Left ventricle myocardium inferior (tissue), 1 donor: ENCODE results near the gene EMP2. TPM values are rescaled to one million over a fixed set of nuclear protein-coding genes. Genes with fewer than 3 reads are reported as not detected.

Experiments
- DNase-seq: peaks from one replicate; pipeline ENCODE4 v3.0.0-alpha.2; 2020
- H3K27ac ChIP-seq: fragments of 200-600 bp; replicated peaks from 2 replicates; pipeline ENCODE4 v1.8.0; 2021
- H3K27me3 ChIP-seq: fragments of 200-600 bp; 2 replicates; pipeline ENCODE4 v1.8.0; 2021; ENCODE audit warnings: low read depth
- H3K36me3 ChIP-seq: fragments of 200-600 bp; 2 replicates; pipeline ENCODE4 v1.8.0; 2021
- H3K4me1 ChIP-seq: fragments of 200-600 bp; 2 replicates; pipeline ENCODE4 v1.8.0; 2021
- H3K4me3 ChIP-seq: fragments of 200-600 bp; 2 replicates; pipeline ENCODE4 v1.8.0; 2021; ENCODE audit warnings: mild to moderate bottlenecking, moderate library complexity
- H3K9me3 ChIP-seq: fragments of 200-600 bp; replicated peaks from 2 replicates; pipeline ENCODE4 v1.8.0; 2021
- intact Hi-C: fragments of 100-400 bp; cut with micrococcal nuclease; formaldehyde crosslinking; loops from one replicate; pipeline ENCODE4 v1.11.0; 2022
- total RNA-seq: library from RNA; stranded (reverse); fragmentation: NEBNext Ultra II Directional; extraction: Animal tissue kit (Norgen Biotek cat#: 25700); gene quantifications from one replicate; pipeline ENCODE4 v1.2.1, GENCODE V29; 2021
- TF ChIP-seq, protein P1 (sequence below): fragments of 200-600 bp; IDR thresholded peaks from 2 replicates; pipeline ENCODE4 v1.8.0; 2021; ENCODE audit warnings: antibody characterized with exemption, mild to moderate bottlenecking, borderline replicate concordance
- donor health status: DM: no; HTN: yes; CAD: no; lungs with severe emphysema.

Gene EMP2
- total RNA-seq, 1 donor from 2014 or later: 60.5 TPM

DNA sequence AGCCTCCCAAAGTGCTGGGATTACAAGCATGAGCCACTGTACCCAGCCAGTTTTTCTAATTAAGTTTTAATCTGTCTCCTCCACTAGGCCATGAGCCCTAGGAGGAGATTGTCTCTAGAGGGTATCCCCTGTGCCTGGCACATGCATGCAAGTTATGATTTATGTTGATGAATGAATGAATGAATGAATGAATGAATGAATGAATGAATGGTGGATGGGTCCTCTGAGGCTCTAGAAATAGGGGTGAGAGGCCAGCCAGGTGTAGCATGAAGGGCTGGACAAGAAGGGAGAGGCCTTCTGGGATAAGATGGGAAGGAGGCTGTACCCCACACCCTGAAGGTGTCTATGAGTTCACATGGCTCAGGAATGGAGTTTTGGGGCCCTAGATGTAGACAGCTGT, 48.8 kb downstream of the EMP2 start:
- no peaks in the 10 kb centered on the region for H3K9me3 ChIP-seq
- intact Hi-C loops: no loop called here
- TF ChIP-seq, protein P1, sequence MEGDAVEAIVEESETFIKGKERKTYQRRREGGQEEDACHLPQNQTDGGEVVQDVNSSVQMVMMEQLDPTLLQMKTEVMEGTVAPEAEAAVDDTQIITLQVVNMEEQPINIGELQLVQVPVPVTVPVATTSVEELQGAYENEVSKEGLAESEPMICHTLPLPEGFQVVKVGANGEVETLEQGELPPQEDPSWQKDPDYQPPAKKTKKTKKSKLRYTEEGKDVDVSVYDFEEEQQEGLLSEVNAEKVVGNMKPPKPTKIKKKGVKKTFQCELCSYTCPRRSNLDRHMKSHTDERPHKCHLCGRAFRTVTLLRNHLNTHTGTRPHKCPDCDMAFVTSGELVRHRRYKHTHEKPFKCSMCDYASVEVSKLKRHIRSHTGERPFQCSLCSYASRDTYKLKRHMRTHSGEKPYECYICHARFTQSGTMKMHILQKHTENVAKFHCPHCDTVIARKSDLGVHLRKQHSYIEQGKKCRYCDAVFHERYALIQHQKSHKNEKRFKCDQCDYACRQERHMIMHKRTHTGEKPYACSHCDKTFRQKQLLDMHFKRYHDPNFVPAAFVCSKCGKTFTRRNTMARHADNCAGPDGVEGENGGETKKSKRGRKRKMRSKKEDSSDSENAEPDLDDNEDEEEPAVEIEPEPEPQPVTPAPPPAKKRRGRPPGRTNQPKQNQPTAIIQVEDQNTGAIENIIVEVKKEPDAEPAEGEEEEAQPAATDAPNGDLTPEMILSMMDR: no peak
- H3K36me3 ChIP-seq: peaks cover 94% of the 10 kb centered on the region
- no peaks in the 10 kb centered on the region for H3K27me3 ChIP-seq
- H3K4me1 ChIP-seq: peaks cover 38% of the 10 kb centered on the region
- H3K27ac ChIP-seq: peak overlapping the region; percentile 82
- no peak for DNase-seq
- H3K4me3 ChIP-seq: no peak overlapping the region

DNA sequence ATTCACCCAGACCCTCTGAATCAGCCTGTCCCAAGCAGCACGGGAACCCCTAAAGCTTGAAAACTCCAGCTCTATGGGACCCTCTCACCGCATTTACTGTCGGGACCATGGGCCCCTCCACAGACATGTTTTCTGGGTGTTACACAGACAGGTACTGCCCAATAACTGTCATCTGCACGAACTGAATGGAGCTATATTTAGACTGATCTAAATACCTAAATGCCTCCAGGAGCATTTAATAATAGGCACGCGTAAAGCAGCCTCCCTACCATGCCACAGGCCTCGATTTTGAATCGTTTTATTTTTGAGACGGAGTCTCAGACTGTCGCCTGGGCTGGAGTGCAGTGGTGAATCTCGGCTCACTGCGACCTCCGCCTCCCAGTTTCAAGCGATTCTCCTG, 49.7 kb downstream of the EMP2 start:
- peaks cover 94% of the 10 kb centered on the region for H3K36me3 ChIP-seq

DNA sequence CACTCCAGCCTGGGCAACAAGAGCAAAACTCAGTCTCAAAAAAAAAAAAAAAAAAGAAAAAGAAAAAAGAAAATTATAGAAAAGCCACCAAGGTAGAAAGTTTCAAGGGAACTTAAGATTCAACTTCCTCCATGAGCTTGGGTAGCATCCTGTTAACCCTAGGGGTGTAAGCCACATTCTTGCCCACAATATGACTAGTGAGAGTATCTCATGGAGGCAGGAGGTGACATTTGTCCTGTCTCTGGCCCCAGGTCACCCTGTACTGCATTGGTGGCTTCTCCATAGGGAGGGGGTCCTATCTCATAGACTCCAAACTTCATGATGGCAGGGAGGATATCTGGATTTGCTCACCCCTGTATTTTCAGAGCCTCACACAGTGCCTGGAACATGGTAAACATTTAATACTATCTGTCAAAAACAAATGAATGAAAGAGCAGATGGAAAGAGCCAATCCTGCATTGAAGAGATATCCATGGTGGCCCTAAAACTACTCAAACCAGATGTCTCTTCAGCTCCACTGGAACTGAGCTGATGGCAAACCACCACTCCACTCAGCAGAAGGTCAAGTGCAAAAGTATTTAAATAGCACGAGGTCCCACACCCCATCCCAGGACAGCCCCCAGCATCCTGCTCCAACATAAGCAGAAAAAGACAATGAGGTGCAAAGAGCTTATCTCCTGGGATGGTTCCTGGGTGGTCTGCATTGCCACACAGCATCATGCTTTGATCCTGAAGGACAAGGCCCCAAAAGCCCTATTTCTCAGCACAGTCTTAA, 50.3 kb downstream of the EMP2 start:
- intact Hi-C loops: no loop called here
- DNase-seq: no peak
- H3K4me1 ChIP-seq: peaks cover 29% of the 10 kb centered on the region
- no peak overlapping the region for H3K4me3 ChIP-seq
- H3K27me3 ChIP-seq: no peaks in the 10 kb centered on the region
- TF ChIP-seq, protein P1: no peak
- peaks cover 94% of the 10 kb centered on the region for H3K36me3 ChIP-seq
- peak overlapping the region; percentile 82 for H3K27ac ChIP-seq
- H3K9me3 ChIP-seq: no peaks in the 10 kb centered on the region

More for the DNA sequence above, 49.7 kb downstream of the EMP2 start:
- Histone ChIP-seq H3K4me3 (no peak overlapping the region), H3K9me3 (no peaks in the 10 kb centered on the region), H3K4me1 (peaks cover 35% of the 10 kb centered on the region), H3K27me3 (no peaks in the 10 kb centered on the region), H3K27ac (peak overlapping the region; percentile 82)
- intact Hi-C loops: no loop called here
- no peak for DNase-seq
- TF ChIP-seq, protein P1: no peak

DNA sequence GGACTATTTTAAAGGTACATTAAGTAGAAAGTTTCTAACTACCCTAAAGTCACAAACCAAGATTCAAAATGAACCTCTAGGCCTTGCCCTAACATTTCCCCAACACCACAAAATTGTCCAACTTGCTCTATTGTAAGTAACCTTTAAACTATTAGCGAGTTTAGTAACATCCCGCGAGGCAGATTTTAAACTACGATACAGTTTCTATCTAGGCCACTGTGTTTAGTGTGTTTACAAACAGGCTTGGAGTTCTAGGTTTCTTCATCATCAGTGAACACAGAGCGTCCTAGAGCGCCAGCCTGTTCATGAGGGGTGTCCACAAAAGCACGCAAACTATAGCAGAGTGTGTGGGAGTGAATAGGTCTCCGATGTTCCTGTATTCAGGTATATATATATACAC, 51.8 kb downstream of the EMP2 start:
- peaks cover 23% of the 10 kb centered on the region for H3K4me1 ChIP-seq
- DNase-seq: no peak
- H3K36me3 ChIP-seq: peaks cover 94% of the 10 kb centered on the region
- H3K27me3 ChIP-seq: no peaks in the 10 kb centered on the region
- H3K27ac ChIP-seq: no peak overlapping the region
- TF ChIP-seq, protein P1: no peak
- intact Hi-C loops: no loop called here
- no peak overlapping the region for H3K4me3 ChIP-seq
- H3K9me3 ChIP-seq: no peaks in the 10 kb centered on the region

DNA sequence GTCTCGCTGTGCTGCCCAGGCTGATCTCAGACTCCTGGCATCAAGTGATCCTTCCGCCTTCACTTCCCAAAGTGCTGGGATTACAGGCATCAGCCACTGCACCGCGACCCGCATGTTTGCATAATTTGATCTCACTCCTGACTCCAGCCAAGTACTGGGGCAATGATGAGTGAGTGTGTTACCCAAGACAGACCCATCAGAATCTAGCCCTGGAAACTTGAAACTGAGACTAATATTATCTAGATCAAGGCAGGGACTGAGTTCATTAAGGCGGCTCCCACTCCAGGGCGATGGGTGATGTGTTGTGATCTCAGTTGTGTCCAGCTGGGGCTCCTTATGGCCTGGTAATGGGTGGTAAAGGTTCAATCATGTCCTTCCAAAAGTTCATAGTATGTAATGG, 53.4 kb downstream of the EMP2 start:
- Histone ChIP-seq H3K36me3 (peaks cover 86% of the 10 kb centered on the region), H3K27me3 (no peaks in the 10 kb centered on the region), H3K4me3 (no peak overlapping the region), H3K27ac (no peak overlapping the region), H3K4me1 (peaks cover 22% of the 10 kb centered on the region), H3K9me3 (no peaks in the 10 kb centered on the region)
- intact Hi-C loops: no loop called here
- no peak for DNase-seq
- TF ChIP-seq, protein P1: no peak
